ENCODE results near the gene DNAL1. TPM values are rescaled to one million over a fixed set of nuclear protein-coding genes. Genes with fewer than 3 reads are reported as not detected.

Gene DNAL1
- total RNA-seq, 1 experiment from 2014 or later = 14.3 TPM

- H3K9me3 Mint-ChIP-seq = peaks cover 3% of the 10 kb centered on the region; the same call in 1 of the 2 replicates
- ChIA-PET CTCF (no interaction called here), POLR2A (no interaction called here)
- peaks cover 4% of the 10 kb centered on the region; the same call in 1 of the 2 replicates for H3K36me3 Mint-ChIP-seq
- no peaks in the 10 kb centered on the region; the same call in 1 of the 2 replicates for H3K27me3 Mint-ChIP-seq (ENCODE audit: low read depth)
- H3K4me3 Mint-ChIP-seq = no peak overlapping the region
- ATAC-seq (no peak), DNase-seq (ENCODE audit: low spot score) (no peak)
- no peaks in the 10 kb centered on the region for H3K4me1 Mint-ChIP-seq
- TF ChIP-seq RELA (CRISPR knock-in tag; IDR thresholded peaks at IDR 0.05; ENCODE audit: borderline replicate concordance) = no peak
- no peak for TF ChIP-seq SP1 (CRISPR knock-in tag; conservative IDR thresholded peaks at IDR 0.05)
- TF ChIP-seq ZNF263 (CRISPR knock-in tag; IDR thresholded peaks at IDR 0.05; ENCODE audit: low read depth) = no peak
- TF ChIP-seq JUN (CRISPR knock-in tag; IDR thresholded peaks at IDR 0.05) = no peak
- TF ChIP-seq, protein P1, sequence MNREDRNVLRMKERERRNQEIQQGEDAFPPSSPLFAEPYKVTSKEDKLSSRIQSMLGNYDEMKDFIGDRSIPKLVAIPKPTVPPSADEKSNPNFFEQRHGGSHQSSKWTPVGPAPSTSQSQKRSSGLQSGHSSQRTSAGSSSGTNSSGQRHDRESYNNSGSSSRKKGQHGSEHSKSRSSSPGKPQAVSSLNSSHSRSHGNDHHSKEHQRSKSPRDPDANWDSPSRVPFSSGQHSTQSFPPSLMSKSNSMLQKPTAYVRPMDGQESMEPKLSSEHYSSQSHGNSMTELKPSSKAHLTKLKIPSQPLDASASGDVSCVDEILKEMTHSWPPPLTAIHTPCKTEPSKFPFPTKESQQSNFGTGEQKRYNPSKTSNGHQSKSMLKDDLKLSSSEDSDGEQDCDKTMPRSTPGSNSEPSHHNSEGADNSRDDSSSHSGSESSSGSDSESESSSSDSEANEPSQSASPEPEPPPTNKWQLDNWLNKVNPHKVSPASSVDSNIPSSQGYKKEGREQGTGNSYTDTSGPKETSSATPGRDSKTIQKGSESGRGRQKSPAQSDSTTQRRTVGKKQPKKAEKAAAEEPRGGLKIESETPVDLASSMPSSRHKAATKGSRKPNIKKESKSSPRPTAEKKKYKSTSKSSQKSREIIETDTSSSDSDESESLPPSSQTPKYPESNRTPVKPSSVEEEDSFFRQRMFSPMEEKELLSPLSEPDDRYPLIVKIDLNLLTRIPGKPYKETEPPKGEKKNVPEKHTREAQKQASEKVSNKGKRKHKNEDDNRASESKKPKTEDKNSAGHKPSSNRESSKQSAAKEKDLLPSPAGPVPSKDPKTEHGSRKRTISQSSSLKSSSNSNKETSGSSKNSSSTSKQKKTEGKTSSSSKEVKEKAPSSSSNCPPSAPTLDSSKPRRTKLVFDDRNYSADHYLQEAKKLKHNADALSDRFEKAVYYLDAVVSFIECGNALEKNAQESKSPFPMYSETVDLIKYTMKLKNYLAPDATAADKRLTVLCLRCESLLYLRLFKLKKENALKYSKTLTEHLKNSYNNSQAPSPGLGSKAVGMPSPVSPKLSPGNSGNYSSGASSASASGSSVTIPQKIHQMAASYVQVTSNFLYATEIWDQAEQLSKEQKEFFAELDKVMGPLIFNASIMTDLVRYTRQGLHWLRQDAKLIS (CRISPR knock-in tag; IDR thresholded peaks at IDR 0.05; ENCODE audit: borderline replicate concordance) = no peak
- no peak for TF ChIP-seq ATF1 (CRISPR knock-in tag; IDR thresholded peaks at IDR 0.05)
- TF ChIP-seq GTF2I (CRISPR knock-in tag; conservative IDR thresholded peaks at IDR 0.05) = no peak
- TF ChIP-seq, protein P2, sequence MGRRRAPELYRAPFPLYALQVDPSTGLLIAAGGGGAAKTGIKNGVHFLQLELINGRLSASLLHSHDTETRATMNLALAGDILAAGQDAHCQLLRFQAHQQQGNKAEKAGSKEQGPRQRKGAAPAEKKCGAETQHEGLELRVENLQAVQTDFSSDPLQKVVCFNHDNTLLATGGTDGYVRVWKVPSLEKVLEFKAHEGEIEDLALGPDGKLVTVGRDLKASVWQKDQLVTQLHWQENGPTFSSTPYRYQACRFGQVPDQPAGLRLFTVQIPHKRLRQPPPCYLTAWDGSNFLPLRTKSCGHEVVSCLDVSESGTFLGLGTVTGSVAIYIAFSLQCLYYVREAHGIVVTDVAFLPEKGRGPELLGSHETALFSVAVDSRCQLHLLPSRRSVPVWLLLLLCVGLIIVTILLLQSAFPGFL (CRISPR knock-in tag; IDR thresholded peaks at IDR 0.05; ENCODE audit: borderline replicate concordance) = no peak
- TF ChIP-seq HMGXB4 (CRISPR knock-in tag; IDR thresholded peaks at IDR 0.05) = no peak
- TF ChIP-seq, protein P3, sequence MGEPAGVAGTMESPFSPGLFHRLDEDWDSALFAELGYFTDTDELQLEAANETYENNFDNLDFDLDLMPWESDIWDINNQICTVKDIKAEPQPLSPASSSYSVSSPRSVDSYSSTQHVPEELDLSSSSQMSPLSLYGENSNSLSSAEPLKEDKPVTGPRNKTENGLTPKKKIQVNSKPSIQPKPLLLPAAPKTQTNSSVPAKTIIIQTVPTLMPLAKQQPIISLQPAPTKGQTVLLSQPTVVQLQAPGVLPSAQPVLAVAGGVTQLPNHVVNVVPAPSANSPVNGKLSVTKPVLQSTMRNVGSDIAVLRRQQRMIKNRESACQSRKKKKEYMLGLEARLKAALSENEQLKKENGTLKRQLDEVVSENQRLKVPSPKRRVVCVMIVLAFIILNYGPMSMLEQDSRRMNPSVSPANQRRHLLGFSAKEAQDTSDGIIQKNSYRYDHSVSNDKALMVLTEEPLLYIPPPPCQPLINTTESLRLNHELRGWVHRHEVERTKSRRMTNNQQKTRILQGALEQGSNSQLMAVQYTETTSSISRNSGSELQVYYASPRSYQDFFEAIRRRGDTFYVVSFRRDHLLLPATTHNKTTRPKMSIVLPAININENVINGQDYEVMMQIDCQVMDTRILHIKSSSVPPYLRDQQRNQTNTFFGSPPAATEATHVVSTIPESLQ (CRISPR knock-in tag; IDR thresholded peaks at IDR 0.05) = no peak
- no peak for TF ChIP-seq SMAD4 (CRISPR knock-in tag; IDR thresholded peaks at IDR 0.05)
- no peak for TF ChIP-seq ESRRA (CRISPR knock-in tag; IDR thresholded peaks at IDR 0.05; ENCODE audit: borderline replicate concordance)
- TF ChIP-seq USF1 (CRISPR knock-in tag; IDR thresholded peaks at IDR 0.05) = no peak
- TF ChIP-seq, protein P4, sequence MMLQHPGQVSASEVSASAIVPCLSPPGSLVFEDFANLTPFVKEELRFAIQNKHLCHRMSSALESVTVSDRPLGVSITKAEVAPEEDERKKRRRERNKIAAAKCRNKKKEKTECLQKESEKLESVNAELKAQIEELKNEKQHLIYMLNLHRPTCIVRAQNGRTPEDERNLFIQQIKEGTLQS (CRISPR knock-in tag; conservative IDR thresholded peaks at IDR 0.05) = no peak
- no peak for TF ChIP-seq TEAD4 (CRISPR knock-in tag; IDR thresholded peaks at IDR 0.05)
- no peak for TF ChIP-seq ZNF281 (CRISPR knock-in tag; IDR thresholded peaks at IDR 0.05)
- no peak for TF ChIP-seq FOXP4 (CRISPR knock-in tag; IDR thresholded peaks at IDR 0.05)
- TF ChIP-seq MXD4 (CRISPR knock-in tag; IDR thresholded peaks at IDR 0.05; ENCODE audit: borderline replicate concordance) = no peak
- TF ChIP-seq, protein P5, sequence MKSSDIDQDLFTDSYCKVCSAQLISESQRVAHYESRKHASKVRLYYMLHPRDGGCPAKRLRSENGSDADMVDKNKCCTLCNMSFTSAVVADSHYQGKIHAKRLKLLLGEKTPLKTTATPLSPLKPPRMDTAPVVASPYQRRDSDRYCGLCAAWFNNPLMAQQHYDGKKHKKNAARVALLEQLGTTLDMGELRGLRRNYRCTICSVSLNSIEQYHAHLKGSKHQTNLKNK (CRISPR knock-in tag; IDR thresholded peaks at IDR 0.05) = no peak
- H3K27ac Mint-ChIP-seq = no peak overlapping the region
Measured at GRCh38 chr14:73680821-73681220, 36.0 kb downstream of the DNAL1 start.
